Omental fat pad (tissue), 4 donors: ENCODE data around the gene TM4SF5. TPM values are rescaled to one million over a fixed set of nuclear protein-coding genes. Genes with fewer than 3 reads are reported as not detected.

Experiments used
- ATAC-seq: fragments of 150-250 bp; one replicate; pipeline ENCODE4 v1.9.1; 2016; ENCODE audit warnings: mild to moderate bottlenecking, moderate library complexity; ENCODE audit not compliant: low FRiP score
- DNase-seq: peaks from one replicate; pipeline ENCODE4 v3.0.0-alpha.2; 2019; ENCODE audit warnings: low spot score
- total RNA-seq, 4 donors: library from RNA; depleted of rRNA; stranded (reverse); fragments of >200 nt; gene quantifications; one replicate each; pipeline ENCODE4 v1.1.0, GENCODE V29; 2016
- TF ChIP-seq, protein P1 (sequence below), 3 donors: fragments of 450-650 bp; IDR thresholded peaks; one replicate each; pipeline ENCODE4 v1.5.1; 2016 to 2017; ENCODE audit warnings: antibody characterized with exemption in 3 of 3, mild to moderate bottlenecking in 3 of 3, moderate library complexity in 2 of 3

TM4SF5 gene
- total RNA-seq, 4 donors from 2014 or later = not detected

DNA sequence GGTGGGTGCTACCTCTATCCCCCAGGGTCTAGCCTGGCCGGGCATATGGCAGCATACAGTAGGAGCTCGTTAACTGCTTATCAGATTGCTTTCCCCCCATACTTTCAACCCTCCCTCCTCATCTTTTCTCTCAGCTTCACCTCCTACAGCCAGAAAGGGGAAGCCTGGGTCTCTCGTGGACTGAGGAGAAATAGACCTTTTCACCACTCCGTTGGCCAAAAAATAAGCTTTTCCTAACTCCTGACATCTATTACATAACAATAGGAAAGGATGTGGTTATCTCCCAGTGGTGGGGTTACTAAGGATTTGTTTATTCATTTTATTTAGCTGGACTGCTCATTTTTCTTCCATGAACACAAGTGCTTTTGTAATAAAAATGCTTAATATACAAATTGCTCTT lies 23.0 kb upstream of the TM4SF5 start:
- TF ChIP-seq, protein P1, sequence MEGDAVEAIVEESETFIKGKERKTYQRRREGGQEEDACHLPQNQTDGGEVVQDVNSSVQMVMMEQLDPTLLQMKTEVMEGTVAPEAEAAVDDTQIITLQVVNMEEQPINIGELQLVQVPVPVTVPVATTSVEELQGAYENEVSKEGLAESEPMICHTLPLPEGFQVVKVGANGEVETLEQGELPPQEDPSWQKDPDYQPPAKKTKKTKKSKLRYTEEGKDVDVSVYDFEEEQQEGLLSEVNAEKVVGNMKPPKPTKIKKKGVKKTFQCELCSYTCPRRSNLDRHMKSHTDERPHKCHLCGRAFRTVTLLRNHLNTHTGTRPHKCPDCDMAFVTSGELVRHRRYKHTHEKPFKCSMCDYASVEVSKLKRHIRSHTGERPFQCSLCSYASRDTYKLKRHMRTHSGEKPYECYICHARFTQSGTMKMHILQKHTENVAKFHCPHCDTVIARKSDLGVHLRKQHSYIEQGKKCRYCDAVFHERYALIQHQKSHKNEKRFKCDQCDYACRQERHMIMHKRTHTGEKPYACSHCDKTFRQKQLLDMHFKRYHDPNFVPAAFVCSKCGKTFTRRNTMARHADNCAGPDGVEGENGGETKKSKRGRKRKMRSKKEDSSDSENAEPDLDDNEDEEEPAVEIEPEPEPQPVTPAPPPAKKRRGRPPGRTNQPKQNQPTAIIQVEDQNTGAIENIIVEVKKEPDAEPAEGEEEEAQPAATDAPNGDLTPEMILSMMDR (IDR thresholded peaks at IDR 0.05) = no peak
- DNase-seq (no peak), ATAC-seq (no peak)

DNA sequence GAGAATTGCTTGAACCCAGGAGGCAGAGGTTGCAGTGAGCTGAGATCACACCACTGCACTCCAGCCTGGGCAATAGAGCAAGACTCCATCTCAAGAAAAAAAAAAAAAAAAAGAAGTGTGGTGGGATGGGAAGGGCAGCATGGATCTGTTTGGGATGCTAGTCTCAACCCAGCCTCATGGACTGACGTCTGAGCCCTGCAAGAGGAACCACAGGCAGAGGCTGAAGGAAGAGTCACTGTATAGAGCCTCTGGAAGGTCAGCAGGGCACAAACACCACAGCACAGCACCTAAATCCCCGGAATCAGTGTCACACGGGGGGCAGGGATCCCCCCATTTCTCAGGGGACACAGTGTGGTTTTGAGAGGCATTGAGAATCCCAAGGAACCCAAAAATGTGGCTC lies 21.1 kb upstream of the TM4SF5 start:
- DNase-seq = no peak
- TF ChIP-seq, protein P1 (IDR thresholded peaks at IDR 0.05) = no peak
- no peak for ATAC-seq

DNA sequence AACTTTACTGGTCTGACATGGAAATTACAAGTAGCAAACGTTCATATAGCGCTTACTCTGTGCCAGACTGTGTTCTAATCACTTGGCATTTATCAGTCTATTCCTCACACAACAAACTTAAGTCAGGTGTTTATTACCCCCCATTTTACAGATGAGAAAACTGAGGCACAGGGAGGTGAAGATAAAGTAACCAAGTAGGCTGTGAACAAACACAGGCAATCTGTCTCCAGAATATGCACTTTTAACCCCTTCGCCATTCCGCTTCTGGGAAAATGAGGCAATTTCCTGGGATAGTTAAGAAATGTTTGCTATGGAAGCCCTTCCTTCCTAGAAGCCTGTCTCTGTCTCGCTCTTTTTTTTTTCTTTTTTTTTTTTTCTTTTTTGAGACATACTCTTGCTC lies 19.8 kb upstream of the TM4SF5 start:
- DNase-seq (no peak), ATAC-seq (no peak)
- TF ChIP-seq, protein P1 (IDR thresholded peaks at IDR 0.05) = no peak

DNA sequence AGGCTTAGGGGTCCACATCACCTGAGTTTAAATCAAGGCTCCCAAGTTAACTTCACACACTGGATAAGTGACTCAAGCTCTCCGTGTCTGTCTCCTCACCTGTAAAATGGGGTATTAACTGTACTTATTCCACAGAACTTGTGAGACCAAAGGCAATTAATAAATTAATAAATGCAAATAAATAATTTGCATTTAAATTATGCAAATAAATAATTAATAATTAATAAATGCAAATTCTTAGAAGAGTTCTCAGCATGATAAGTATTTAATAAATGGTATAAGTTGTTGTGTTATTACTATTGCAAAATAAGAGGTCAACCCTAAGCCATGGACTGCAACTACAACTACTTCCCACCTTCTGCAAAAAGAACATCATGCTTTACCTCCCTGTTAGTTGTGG lies 18.3 kb upstream of the TM4SF5 start:
- TF ChIP-seq, protein P1 (IDR thresholded peaks at IDR 0.05) = no peak
- no peak for ATAC-seq

DNA sequence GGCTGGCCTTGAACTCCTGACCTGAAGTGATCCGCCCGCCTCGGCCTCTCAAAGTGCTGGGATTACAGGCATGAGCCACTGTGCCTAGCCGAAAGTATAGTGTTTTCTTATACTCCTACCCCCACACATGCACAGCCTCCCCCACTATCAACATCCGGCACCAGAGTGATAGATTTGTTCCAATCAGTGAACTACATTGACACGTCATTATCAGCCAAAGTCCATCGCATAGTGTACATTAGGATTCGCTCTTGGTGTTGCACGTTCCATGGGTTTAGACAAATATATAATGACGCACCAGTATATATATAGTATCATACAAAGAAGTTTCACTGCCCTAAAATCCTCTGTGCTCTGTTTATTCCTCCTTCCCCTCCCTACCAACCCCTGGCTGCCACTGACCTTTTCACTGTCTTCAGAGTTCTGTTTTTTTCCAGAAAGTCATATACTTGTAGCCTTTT lies 11.9 kb upstream of the TM4SF5 start:
- ATAC-seq (peak; percentile 44), DNase-seq (no peak)
- TF ChIP-seq, protein P1 (IDR thresholded peaks at IDR 0.05) = no peak

More for the DNA sequence above, 18.3 kb upstream of the TM4SF5 start:
- DNase-seq = no peak

DNA sequence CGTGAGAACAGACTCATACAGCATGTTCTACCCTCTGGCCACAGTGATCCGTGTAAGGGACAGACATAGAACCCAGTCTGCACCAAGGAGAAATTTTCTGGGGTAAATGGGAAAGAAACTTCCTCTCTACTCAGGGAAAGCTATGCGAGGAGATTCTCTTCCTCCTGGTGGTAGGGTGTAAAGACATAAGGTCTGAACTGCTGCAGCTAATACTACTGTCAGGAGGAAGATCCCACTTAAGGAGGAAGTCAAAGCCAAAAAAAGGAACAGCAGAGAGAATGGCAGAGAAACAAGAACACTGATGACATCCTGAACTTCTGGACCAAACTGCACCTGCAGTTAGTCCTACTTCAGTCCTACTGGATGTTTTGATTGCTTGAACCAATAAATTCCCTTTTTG lies 7.1 kb upstream of the TM4SF5 start:
- TF ChIP-seq, protein P1 (IDR thresholded peaks at IDR 0.05) = no peak
- DNase-seq = no peak
- no peak for ATAC-seq

DNA sequence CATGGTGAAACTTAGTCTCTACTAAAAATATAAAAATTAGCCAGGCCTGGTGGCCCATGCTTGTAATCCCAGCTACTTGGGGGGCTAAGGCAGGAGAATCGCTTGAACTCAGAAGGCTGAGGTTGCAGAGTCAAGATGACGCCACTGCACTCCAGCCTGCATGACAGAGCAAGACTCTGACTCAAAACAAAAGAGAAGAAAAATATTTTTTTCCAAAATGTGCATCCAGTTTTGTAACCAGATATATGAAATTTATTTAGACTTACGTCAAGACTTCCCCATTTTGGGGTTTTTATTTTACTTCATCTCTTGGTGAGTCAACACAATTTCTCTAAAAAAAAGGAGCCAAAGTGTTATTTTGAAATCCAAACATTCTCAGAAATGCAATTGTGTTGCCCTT lies 5.5 kb upstream of the TM4SF5 start:
- TF ChIP-seq, protein P1 (IDR thresholded peaks at IDR 0.05) = no peak
- ATAC-seq (no peak), DNase-seq (no peak)
